ENCODE results near the gene AGTRAP. TPM values are rescaled to one million over a fixed set of nuclear protein-coding genes. Genes with fewer than 3 reads are reported as not detected.

AGTRAP gene
- total and polyA plus RNA-seq, 9 of the 15 experiments (the other 6 are each of a cell fraction or from before 2014, with no cell fraction given) = 26.8 to 105 (median 57.5) TPM

DNA sequence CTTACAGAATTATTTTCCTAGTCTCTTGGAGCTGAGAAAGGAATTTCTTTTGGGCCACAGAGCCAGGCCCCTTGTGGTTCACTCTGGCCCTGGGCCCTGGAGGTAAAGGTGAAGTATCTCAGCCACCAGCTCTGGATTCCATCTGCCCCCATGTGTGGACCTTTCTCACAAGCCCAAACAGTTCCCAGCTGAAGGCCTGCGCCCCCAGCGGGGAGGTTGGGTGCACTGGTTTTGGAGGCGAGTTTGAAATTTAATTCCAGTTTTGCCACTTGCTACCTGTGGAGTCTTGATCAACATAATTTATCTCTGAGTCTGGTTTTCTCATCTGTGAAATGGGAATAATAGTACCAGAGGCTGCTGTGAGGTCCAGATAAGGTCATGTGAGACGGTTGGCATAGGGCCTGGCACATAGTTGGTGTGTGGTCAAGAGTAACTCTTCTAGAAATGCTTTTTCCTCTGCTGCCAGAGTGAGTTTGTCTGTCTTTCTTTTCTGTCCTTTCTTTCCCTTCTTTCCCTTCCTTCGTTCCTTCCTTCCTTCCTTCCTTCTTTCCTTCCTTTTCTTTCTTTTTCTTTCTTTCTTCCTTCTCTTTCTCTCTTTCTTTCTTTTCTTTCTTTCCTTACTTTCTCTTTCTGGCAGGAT, 6.1 kb downstream of the AGTRAP start (continued):
- no peak for TF ChIP-seq PTTG1 (tag; IDR thresholded peaks at IDR 0.05; ENCODE audit: low read depth)
- TF ChIP-seq, protein P1, sequence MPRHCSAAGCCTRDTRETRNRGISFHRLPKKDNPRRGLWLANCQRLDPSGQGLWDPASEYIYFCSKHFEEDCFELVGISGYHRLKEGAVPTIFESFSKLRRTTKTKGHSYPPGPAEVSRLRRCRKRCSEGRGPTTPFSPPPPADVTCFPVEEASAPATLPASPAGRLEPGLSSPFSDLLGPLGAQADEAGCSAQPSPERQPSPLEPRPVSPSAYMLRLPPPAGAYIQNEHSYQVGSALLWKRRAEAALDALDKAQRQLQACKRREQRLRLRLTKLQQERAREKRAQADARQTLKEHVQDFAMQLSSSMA (CRISPR knock-in tag; IDR thresholded peaks at IDR 0.05) = no peak
- no peak for TF ChIP-seq BCL6 (CRISPR knock-in tag; IDR thresholded peaks at IDR 0.05)

DNA sequence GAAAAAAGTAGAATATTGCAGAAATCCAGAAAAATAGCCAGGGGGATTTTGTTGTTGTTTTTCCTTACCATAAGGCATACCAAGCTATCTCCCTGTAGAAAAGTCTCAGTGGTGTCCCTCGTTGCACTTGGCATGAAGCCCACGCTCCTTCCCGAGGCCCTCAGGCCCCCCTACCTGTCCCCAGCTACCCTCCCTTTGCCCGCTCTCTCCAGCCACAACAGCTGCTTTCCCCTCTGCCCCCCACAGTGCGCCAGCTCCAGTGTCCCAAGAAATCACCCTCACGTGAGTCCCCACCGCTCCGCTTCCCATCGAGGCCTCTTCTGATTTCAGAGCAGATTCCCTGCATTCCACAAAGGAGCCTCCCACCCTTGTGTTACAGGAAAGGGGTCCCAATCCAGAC, 8.4 kb downstream of the AGTRAP start:
- no peaks in the 10 kb centered on the region for H3K27me3 ChIP-seq (ENCODE audit: control insufficient read depth in 2 of 2, insufficient read depth in 2 of 2, low read length in 2 of 2)
- DNase-seq (ENCODE audit: extremely low read depth in 1 of 4, low spot score in 3 of 4) (no peak), ATAC-seq (no peak), FAIRE-seq (no peak)
- no peak overlapping the region for H3K4me2 ChIP-seq (ENCODE audit: insufficient read depth, low read length)
- peaks cover 35% of the 10 kb centered on the region; the same call in 2 of the 3 replicates for H3K36me3 ChIP-seq (ENCODE audit: control insufficient read depth, insufficient read depth, low read length)
- H2AFZ ChIP-seq (ENCODE audit: low read depth, low read length) = no peak overlapping the region
- H3K27ac ChIP-seq (ENCODE audit: extremely low read depth, low read depth, low read length) = no peak overlapping the region
- no peaks in the 10 kb centered on the region for H3K9me3 ChIP-seq (replicated peaks; ENCODE audit: control insufficient read depth, insufficient read depth, low read depth, low read length)
- H3K4me1 ChIP-seq (replicated peaks in 1 of 2; ENCODE audit: control insufficient read depth in 2 of 2, insufficient read depth in 2 of 2, low read length in 2 of 2) = peaks cover 38 to 60% of the 10 kb centered on the region in 2 experiments
- no peaks in the 10 kb centered on the region for H4K20me1 ChIP-seq (replicated peaks; ENCODE audit: control insufficient read depth, insufficient read depth, low read length)
- BruUV-seq (replicated peaks) = no TSS peak
- ChIA-PET POLR2A (interaction anchor here (0.9 to 1.1 kb wide), 3 partner anchors 8 to 46 kb away, joined by 4 to 5 read pairs (median 4); no protein-coding TSS in a partner anchor), CTCF (ENCODE audit: low intra/inter-chr PET ratio) (no interaction called here)
- no peaks in the 10 kb centered on the region for H3K9me1 ChIP-seq (ENCODE audit: control insufficient read depth, insufficient read depth, low read length)
- intact Hi-C loops (cut with micrococcal nuclease) = no loop called here
- TF ChIP-seq SAFB2 (IDR thresholded peaks at IDR 0.05; ENCODE audit: borderline replicate concordance, low read depth, low read length, severe bottlenecking) = no peak
- WGBS (ENCODE audit: insufficient coverage, low coverage, missing lambda C conversion rate) = 86% methylated on average over 9 of the region's 9 CpGs
- H3K9ac ChIP-seq (ENCODE audit: insufficient read depth in 1 of 2, low read depth in 2 of 2, low read length in 2 of 2) = peak overlapping the region in 1 of 2 experiments; percentile 47; a peak in 2 of 4 replicates
- in situ Hi-C loops (cut with MboI) = no loop called here
- peaks cover 25% of the 10 kb centered on the region for H3K79me2 ChIP-seq (ENCODE audit: control insufficient read depth, insufficient read depth, low read length)
- no peak overlapping the region for H3K4me3 ChIP-seq
